PC-3 (cell line): ENCODE data around the gene TMEM126B. TPM values are rescaled to one million over a fixed set of nuclear protein-coding genes. Genes with fewer than 3 reads are reported as not detected.
A peak's percentile ranks its signal among the peaks of the same experiment; 100 is the strongest.

Experiments
- ATAC-seq: fragments of 200-7000 bp; cut with Tn5 transposase; 2 replicates; pipeline ENCODE4 v1.9.1; 2020; ENCODE audit warnings: mild to moderate bottlenecking, moderate library complexity
- BruUV-seq: library from RNA; stranded (reverse); fragments of 400-500 nt; replicated peaks from 2 replicates; lab custom pipeline; 2021; lab: Mats Ljungman, UMichigan
- CTCF ChIA-PET: fragments of 300-600 bp; sonication (Branson Sonifier 250); formaldehyde crosslinking; loops from one replicate; lab custom pipeline; 2022; ENCODE audit warnings: antibody characterized with exemption; lab: Charles Lee
- POLR2A ChIA-PET: fragments of 300-600 bp; sonication (Branson Sonifier 250); formaldehyde crosslinking; loops from one replicate; lab custom pipeline; 2022; ENCODE audit warnings: antibody characterized with exemption; ENCODE audit not compliant: unreplicated experiment; lab: Charles Lee
- DNase-seq: peaks from one replicate; pipeline ENCODE4 v3.0.0-alpha.2; 2015
- H2AFZ ChIP-seq: fragments of 300-600 bp; sonication (generic); 2 replicates; pipeline ENCODE4 v1.6.0; 2016; ENCODE audit warnings: antibody characterized with exemption, low read length
- H3F3A ChIP-seq: fragments of 300-600 bp; sonication (generic); one replicate; pipeline ENCODE4 v1.6.0; 2017; ENCODE audit warnings: antibody characterized with exemption, low read length, control low read depth, mild to moderate bottlenecking; ENCODE audit not compliant: unreplicated experiment
- H3K27ac ChIP-seq: fragments of 300-600 bp; sonication (generic); 2 replicates; pipeline ENCODE4 v1.5.1; 2016; ENCODE audit warnings: mild to moderate bottlenecking, low read length
- H3K27me3 ChIP-seq: fragments of 300-600 bp; sonication (generic); 2 replicates; pipeline ENCODE4 v1.6.1; 2016; ENCODE audit warnings: low read length, mixed read lengths
- H3K36me3 ChIP-seq: fragments of 300-600 bp; sonication (generic); 2 replicates; pipeline ENCODE4 v1.6.1; 2016; ENCODE audit warnings: low read depth, mixed run types, low read length, mixed read lengths
- H3K4me1 ChIP-seq: fragments of 300-600 bp; sonication (generic); 2 replicates; pipeline ENCODE4 v1.5.1; 2016; ENCODE audit warnings: low read length; ENCODE audit not compliant: insufficient read depth
- H3K4me2 ChIP-seq: fragments of 300-600 bp; sonication (generic); 2 replicates; pipeline ENCODE4 v1.6.0; 2016; ENCODE audit warnings: low read length
- H3K4me3 ChIP-seq: fragments of 300-600 bp; sonication (generic); 2 replicates; pipeline ENCODE4 v1.5.1; 2016; ENCODE audit warnings: mild to moderate bottlenecking, low read length, mixed read lengths
- H3K79me2 ChIP-seq: fragments of 300-600 bp; sonication (generic); 2 replicates; pipeline ENCODE4 v1.6.1; 2017; ENCODE audit warnings: low read length, mixed read lengths
- H3K9ac ChIP-seq: fragments of 300-600 bp; sonication (generic); 2 replicates; pipeline ENCODE4 v1.6.0; 2016; ENCODE audit warnings: mild to moderate bottlenecking, low read length
- H3K9me2 ChIP-seq: fragments of 300-600 bp; sonication (generic); replicated peaks from 2 replicates; pipeline ENCODE4 v1.6.1; 2016; ENCODE audit warnings: mixed run types, low read length, mixed read lengths
- H3K9me3 ChIP-seq: fragments of 300-600 bp; sonication (generic); 2 replicates; pipeline ENCODE4 v1.6.1; 2016; ENCODE audit warnings: low read length, mixed read lengths
- H4K20me1 ChIP-seq: fragments of 300-600 bp; sonication (generic); 2 replicates; pipeline ENCODE4 v1.6.1; 2016; ENCODE audit warnings: low read length, mixed read lengths
- CTCF ChIP-seq: fragments of 300-600 bp; sonication (generic); conservative IDR thresholded peaks from 2 replicates; pipeline ENCODE4 v1.5.1; 2017; ENCODE audit warnings: antibody characterized with exemption, low read depth, mild to moderate bottlenecking, low read length
- EZH2 ChIP-seq: fragments of 300-600 bp; sonication (generic); IDR thresholded peaks from one replicate; pipeline ENCODE4 v1.6.1; 2017; ENCODE audit warnings: antibody characterized with exemption, mild to moderate bottlenecking, low read length; ENCODE audit not compliant: unreplicated experiment
- EZH2phosphoT487 ChIP-seq: fragments of 300-600 bp; sonication (generic); IDR thresholded peaks from 2 replicates; pipeline ENCODE4 v1.6.1; 2018; ENCODE audit warnings: mild to moderate bottlenecking, antibody characterized with exemption, low read length, borderline replicate concordance
- intact Hi-C: fragments of 100-400 bp; cut with micrococcal nuclease; formaldehyde crosslinking; loops from 2 replicates; pipeline ENCODE4 v1.9.0; 2023
- total RNA-seq: library from RNA; depleted of rRNA; stranded (reverse); fragments of >200 nt; gene quantifications from 2 replicates; pipeline ENCODE4 v1.2.3, GENCODE V29; 2014

TMEM126B gene
- total RNA-seq, 1 experiment from 2014 or later: 79.5 TPM

GRCh38 chr11:85664615-85665481, 36.5 kb downstream of the TMEM126B start, which contains the start of gene CREBZF:
CREBZF (minus strand) TSS chr11:85665129; CDS start chr11:85664875, 254 bp downstream.
- Histone ChIP-seq H3K79me2 (peaks cover 51% of the 10 kb centered on the region), H3F3A (no peaks in the 10 kb centered on the region), H3K27ac (peak within 1 kb of the TSS; percentile 91), H2AFZ (peak within 1 kb of the TSS; percentile 79), H3K9me2 (no peaks in the 10 kb centered on the region), H3K27me3 (no peaks in the 10 kb centered on the region), H3K9ac (peak within 1 kb of the TSS; percentile 99), H3K4me3 (peak within 1 kb of the TSS; percentile 98), H3K9me3 (no peaks in the 10 kb centered on the region), H4K20me1 (peaks cover 41% of the 10 kb centered on the region), H3K4me2 (peak within 1 kb of the TSS; percentile 96), H3K36me3 (peaks cover 34% of the 10 kb centered on the region), H3K4me1 (peaks cover 23% of the 10 kb centered on the region)
- intact Hi-C loops: loop anchor here (1.0 to 10.0 kb wide), 4 partner anchors 37 to 580 kb away; partner anchors contain the start of genes EED and TMEM126B
- peak; percentile 98 for DNase-seq
- BruUV-seq: TSS peak; percentile 35
- POLR2A ChIA-PET: interaction anchor here (0.7 to 0.8 kb wide), 3 partner anchors 17 to 36 kb away, joined by 3 to 37 read pairs (median 5); partner anchors contain the start of genes TMEM126A and TMEM126B
- TF ChIP-seq EZH2: no peak
- TF ChIP-seq CTCF: no peak
- no peak for TF ChIP-seq EZH2phosphoT487
- peak; percentile 89 for ATAC-seq
- CTCF ChIA-PET: interaction anchor here (1.0 kb wide), 1 partner anchor 145 kb away, joined by 3 read pairs; no protein-coding TSS in a partner anchor

DNA sequence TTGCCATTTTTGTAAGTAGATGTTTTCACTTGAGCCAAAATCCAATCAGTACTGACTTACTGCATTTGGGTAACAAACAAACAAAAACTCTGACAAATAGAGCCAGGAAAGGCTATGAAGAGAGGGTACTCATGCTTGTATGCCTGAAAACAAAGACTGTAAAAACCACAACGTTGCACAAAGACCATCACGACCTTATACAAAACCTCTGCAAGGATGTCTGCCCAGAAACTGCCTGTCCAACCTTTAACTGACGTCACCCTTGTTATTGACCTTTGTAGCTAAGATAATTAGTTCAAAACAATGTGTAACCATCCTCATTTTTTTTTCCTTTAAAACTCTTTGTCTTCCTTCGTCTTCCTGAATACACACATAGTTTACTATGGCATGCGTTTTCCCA, 37.3 kb downstream of the TMEM126B start:
- H3K27me3 ChIP-seq: no peaks in the 10 kb centered on the region
- no TSS peak for BruUV-seq
- 0 out of 2 replicates have a peak overlapping the region, but pooled peaks have one; percentile 99 for H3K9ac ChIP-seq
- peaks cover 25% of the 10 kb centered on the region for H3K36me3 ChIP-seq
- no peak overlapping the region for H3K4me3 ChIP-seq
- no peaks in the 10 kb centered on the region for H3K9me2 ChIP-seq
- H3K4me1 ChIP-seq: peaks cover 15% of the 10 kb centered on the region
- H3K79me2 ChIP-seq: peaks cover 42% of the 10 kb centered on the region
- H3K27ac ChIP-seq: no peak overlapping the region
- no peak for DNase-seq
- peak overlapping the region; percentile 79 for H2AFZ ChIP-seq
- no peak for ATAC-seq
- no peaks in the 10 kb centered on the region for H3K9me3 ChIP-seq
- peak overlapping the region; percentile 96 for H3K4me2 ChIP-seq
- ChIA-PET POLR2A (interaction anchor here (0.6 kb wide), 1 partner anchor 18 kb away, joined by 3 read pairs; the partner anchor contains the start of gene TMEM126A), CTCF (no interaction called here)
- H4K20me1 ChIP-seq: peaks cover 32% of the 10 kb centered on the region
- TF ChIP-seq CTCF (no peak), EZH2 (no peak), EZH2phosphoT487 (no peak)
- intact Hi-C loops: loop anchor here (10.0 kb wide), 1 partner anchor 579 kb away; the partner anchor contains the start of gene EED
- no peaks in the 10 kb centered on the region for H3F3A ChIP-seq
